ENCODE measurements around the gene CHD3. TPM values are rescaled to one million over a fixed set of nuclear protein-coding genes. Genes with fewer than 3 reads are reported as not detected.

The CHD3 gene
- total RNA-seq, 1 donor from 2014 or later: 30.3 TPM

- no peak for DNase-seq (ENCODE audit: low read depth)
- TF ChIP-seq CTCF (conservative IDR thresholded peaks at IDR 0.05; ENCODE audit: low read depth, low read length): no peak
- H3K4me3 ChIP-seq (ENCODE audit: low read depth, low read length): no peak overlapping the region
Observed at GRCh38 chr17:7927596-7927995, 39.0 kb downstream of the CHD3 start.

GRCh38 chr17:7929158-7930023, 40.8 kb downstream of the CHD3 start, which contains the start of gene KCNAB3:
KCNAB3 (minus strand) TSS chr17:7929856; CDS start chr17:7929435, 421 bp downstream.
- TF ChIP-seq CTCF (conservative IDR thresholded peaks at IDR 0.05; ENCODE audit: low read depth, low read length): no peak
- DNase-seq (ENCODE audit: low read depth): no peak
- H3K4me3 ChIP-seq (ENCODE audit: low read depth, low read length): no peak within 1 kb of the TSS

- no peak for DNase-seq (ENCODE audit: low read depth)
- peak overlapping the region; percentile 72 for H3K4me3 ChIP-seq (ENCODE audit: low read depth, low read length)
- no peak for TF ChIP-seq CTCF (conservative IDR thresholded peaks at IDR 0.05; ENCODE audit: low read depth, low read length)
Observed at GRCh38 chr17:7930841-7931631, 42.4 kb downstream of the CHD3 start.

GRCh38 chr17:7931709-7932482, 43.3 kb downstream of the CHD3 start, which contains the start of the genes CNTROB and TRAPPC1:
CNTROB (plus strand) TSS chr17:7932206; CDS start chr17:7933080, 874 bp downstream.
TRAPPC1 (minus strand) TSS chr17:7931946; CDS start chr17:7931829, 117 bp downstream.
- peak; percentile 77 for DNase-seq (ENCODE audit: low read depth)
- no peak for TF ChIP-seq CTCF (conservative IDR thresholded peaks at IDR 0.05; ENCODE audit: low read depth, low read length)
- peak within 1 kb of the TSS; percentile 72 for H3K4me3 ChIP-seq (ENCODE audit: low read depth, low read length)

- DNase-seq (ENCODE audit: low read depth): no peak
- no peak for TF ChIP-seq CTCF (conservative IDR thresholded peaks at IDR 0.05; ENCODE audit: low read depth, low read length)
- H3K4me3 ChIP-seq (ENCODE audit: low read depth, low read length): peak overlapping the region; percentile 72
Observed at GRCh38 chr17:7932483-7932891, 43.9 kb downstream of the CHD3 start.

- peak; percentile 36 for TF ChIP-seq CTCF (conservative IDR thresholded peaks at IDR 0.05; ENCODE audit: low read depth, low read length)
- peak overlapping the region; percentile 72 for H3K4me3 ChIP-seq (ENCODE audit: low read depth, low read length)
- no peak for DNase-seq (ENCODE audit: low read depth)
Observed at GRCh38 chr17:7932949-7933348, 44.4 kb downstream of the CHD3 start.

Data from epithelial cell of proximal tubule (primary cell).